HG03064 (cell line): ENCODE data around the gene DBN1.

Experiments used
- ATAC-seq: cut with Tn5 transposase; IDR thresholded peaks from one replicate; pipeline ENCODE4 v1.9.1; 2021; ENCODE audit warnings: low read depth; ENCODE audit not compliant: unreplicated experiment

The DBN1 gene

GRCh38 chr5:177457852-177458681 is 15.4 kb downstream of the DBN1 start:
- no peak for ATAC-seq

GRCh38 chr5:177456976-177457851 is 16.2 kb downstream of the DBN1 start:
- ATAC-seq = peak; percentile 37

- ATAC-seq = no peak
Observed at GRCh38 chr5:177456591-177456964, 16.9 kb downstream of the DBN1 start.

- peak; percentile 7 for ATAC-seq
Observed at GRCh38 chr5:177455661-177456590, 17.5 kb downstream of the DBN1 start.

- peak; percentile 52 for ATAC-seq
Observed at GRCh38 chr5:177455036-177455660, 18.3 kb downstream of the DBN1 start.

- peak; percentile 45 for ATAC-seq
Observed at GRCh38 chr5:177454397-177455035, 18.9 kb downstream of the DBN1 start.

GRCh38 chr5:177453852-177454396 is 19.5 kb downstream of the DBN1 start:
- peak; percentile 0 for ATAC-seq

- ATAC-seq = no peak
Observed at GRCh38 chr5:177452688-177453638, 20.5 kb downstream of the DBN1 start.

GRCh38 chr5:177450667-177451424 is 22.6 kb downstream of the DBN1 start:
- ATAC-seq = no peak

- ATAC-seq = no peak
Observed at GRCh38 chr5:177449140-177450061, 24.0 kb downstream of the DBN1 start.

- ATAC-seq = no peak
Observed at GRCh38 chr5:177448244-177448950, 25.0 kb downstream of the DBN1 start.

GRCh38 chr5:177447611-177448243 is 25.7 kb downstream of the DBN1 start:
- ATAC-seq = no peak

GRCh38 chr5:177447066-177447610 is 26.3 kb downstream of the DBN1 start:
- ATAC-seq = peak; percentile 43

GRCh38 chr5:177446200-177447065 is 27.0 kb downstream of the DBN1 start, which contains the start of gene PRR7:
PRR7 (plus strand) TSS chr5:177446814; CDS start chr5:177455068, 8,254 bp downstream.
- peak; percentile 49 for ATAC-seq
